Hematopoietic multipotent progenitor cell treated with erythropoietin and hydrocortisone succinate and interleukin-3 and kit ligand, for 6 days (in vitro differentiated cells): ENCODE results near the gene ZC3H7B.
"Not testable (repeated sequence)": the region's sequence is repeated elsewhere in the genome, so short reads cannot be mapped to it uniquely, and the experiment has no call there.

Source experiments
- DNase-seq: peaks from one replicate; pipeline ENCODE4 v3.0.0-alpha.2; 2015

ZC3H7B gene

DNA sequence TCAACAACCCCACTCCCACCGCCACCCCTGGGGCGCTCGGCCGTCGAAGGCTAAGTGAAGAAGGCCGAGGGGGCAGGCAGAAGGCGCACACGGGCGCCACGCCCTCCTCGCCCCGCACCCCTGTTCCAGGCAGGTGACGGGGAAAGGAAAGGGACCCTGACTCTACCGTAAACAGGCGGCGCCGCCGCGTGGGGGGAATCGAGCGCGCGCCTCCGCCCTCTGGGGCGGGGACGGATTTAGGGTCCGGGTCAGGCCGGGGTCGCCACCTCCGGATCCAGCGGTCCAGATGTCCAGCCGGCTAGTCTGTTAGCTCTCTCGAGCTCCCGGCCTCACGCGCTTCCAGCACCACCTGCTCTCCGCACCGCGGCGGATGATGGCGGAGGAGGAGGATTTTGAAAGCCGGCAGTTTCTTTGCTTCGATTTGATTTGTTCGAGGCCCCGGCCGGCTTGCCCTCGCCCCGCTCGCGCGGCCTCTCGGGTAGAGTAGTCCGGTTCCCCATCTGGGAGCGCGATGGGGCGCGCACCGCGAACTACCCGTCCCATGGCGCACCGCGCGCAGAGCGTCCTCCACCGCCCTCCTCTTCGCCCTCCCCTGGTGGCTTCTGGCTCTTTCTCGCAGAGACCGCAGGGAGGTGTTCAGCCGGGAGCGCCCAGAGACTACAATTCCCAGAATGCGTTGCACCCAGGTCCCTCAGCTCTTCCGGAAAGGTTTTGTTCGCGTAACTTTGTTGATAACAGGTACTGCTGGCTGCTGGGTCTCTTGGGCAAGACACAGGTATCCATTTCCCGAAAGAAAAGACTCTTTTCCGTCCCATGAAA lies 15.3 kb upstream of the ZC3H7B start, which contains the start of gene RANGAP1:
Gene RANGAP1 (minus strand): TSS at position 368 of the 819 bp plus-strand sequence. CDS start 5,143 bp downstream, outside the sequence.
- DNase-seq: peak; percentile 99

DNA sequence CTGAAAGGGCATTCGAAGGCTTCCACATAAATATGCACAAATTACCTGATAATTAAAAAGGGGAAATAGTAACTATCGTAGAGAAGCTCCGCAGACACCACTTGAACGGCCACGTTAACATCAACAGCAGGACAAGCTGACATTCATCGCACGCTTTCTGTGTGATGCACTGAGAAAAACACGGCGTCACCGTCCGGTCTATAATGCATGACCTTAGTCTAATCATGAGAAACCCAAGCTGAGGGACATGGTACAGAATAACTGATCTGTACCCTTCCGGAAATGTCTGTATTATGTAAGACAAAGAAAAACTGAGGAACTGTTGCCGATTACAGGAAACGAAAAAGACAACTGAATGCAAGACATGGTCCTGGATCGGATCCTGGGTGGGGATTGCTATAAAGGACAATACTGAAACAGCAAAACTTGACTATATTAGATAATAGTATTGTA lies 14.7 kb upstream of the ZC3H7B start:
- DNase-seq: peak; percentile 84

DNA sequence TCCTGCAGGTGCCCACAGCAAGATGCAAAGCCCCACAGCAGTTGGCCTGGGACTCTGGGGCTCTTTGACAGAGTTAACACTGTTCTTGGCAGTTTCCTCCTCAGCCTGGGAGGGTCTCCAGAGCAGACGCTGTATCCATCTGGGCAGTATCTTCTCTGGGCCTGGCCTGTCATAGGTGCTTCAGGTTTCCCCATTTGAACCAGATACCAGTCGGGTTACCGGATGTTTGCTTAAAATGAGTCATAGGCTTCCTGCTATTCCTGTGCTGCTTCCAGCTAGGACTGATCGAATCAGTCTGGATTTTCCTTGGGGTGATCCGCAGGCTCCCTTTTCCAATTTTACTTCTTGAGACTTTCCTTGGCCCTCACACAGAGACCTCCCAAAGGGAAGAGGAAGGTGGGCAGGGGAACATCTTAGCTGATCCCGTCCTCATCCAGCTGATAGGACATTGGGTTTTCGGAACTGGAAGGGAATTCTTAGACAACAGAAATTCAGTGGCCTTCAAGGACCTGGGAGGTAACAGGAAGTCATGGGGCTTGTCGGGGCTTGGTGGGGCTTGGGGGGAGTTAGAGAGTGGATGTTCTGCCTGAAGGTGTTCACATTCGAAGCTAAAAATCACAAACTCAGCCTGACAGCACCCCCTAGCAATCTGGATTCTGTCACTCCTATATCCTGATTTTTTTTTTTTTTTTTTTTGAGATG lies 12.9 kb upstream of the ZC3H7B start:
- no peak for DNase-seq

DNA sequence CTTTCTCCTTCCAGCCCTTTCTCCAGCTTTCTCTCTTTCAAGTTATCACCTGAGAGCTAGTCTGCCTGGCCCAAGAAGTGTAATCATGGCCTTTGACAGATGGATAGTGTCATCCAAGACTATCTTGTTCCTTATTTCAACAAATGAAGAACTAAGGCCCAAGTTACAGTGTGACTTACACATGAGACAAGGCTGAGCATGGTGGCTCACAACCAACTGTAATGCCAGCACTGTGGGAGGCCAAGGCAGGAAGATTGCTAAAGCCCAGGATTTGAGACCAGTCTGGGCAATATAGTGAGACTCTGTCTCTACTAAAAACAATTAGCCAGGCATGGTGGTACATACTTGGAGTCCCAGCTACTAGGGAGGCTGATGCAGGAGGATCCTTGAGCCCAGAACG lies 11.7 kb upstream of the ZC3H7B start:
- DNase-seq: no peak

DNA sequence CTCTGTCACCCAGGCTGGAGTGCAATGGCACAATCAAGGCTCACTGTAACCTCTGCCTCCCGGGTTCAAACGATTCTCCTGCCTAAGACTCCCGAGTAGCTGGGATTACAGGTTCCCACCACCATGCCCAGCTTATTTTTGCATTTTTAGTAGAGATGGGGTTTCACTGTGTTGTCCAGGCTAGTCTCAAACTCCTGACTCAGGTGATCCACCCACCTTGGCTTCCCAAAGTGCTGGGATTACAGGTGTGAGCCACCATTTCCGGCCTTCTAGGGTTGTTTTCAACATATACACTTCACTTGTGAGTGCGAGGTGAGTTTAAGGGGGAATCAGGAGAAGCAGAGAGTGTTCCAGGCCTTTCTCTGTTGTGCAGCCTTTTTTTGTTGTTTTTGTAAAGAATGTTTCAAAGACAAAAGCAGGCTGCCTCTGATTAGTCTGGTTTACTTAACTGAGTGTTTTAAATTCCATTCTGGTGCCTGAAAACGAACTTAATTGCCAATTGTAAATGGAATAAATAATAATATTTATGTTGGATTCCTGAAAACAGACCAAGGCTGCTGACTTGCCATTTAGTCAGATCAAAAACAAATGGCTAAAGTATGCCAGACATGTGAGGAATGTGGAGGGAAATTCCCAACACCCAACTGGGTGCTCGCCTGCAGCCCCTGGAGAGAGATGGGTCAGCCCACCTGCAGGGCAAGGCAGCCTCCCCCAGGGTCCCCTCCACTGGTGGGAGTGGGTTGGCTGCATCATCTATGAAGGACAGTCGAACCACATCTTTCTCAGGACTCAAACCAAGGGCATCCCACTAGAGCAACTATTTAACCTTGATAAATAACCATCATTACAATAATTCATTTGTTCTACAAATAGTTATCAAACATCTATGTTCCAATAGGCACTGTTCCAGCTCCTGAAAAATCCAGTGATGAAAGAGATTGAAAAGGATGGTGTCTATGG lies 10.8 kb upstream of the ZC3H7B start:
- no peak for DNase-seq

DNA sequence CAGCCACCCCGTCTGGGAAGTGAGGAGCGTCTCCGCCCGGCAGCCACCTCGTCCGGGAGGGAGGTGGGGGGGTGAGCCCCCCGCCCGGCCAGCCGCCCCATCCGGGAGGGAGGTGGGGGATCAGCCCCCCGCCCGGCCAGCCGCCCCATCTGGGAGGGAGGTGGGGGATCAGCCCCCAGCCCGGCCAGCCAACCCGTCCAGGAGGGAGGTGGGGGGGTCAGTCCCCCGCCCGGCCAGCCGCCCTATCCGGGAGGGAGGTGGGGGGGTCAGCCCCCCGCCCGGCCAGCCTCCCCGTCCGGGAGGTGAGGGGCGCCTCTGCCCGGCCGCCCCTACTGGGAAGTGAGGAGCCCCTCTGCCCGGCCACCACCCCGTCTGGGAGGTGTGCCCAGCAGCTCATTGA lies 6.5 kb upstream of the ZC3H7B start:
- DNase-seq: not testable (repeated sequence)

DNA sequence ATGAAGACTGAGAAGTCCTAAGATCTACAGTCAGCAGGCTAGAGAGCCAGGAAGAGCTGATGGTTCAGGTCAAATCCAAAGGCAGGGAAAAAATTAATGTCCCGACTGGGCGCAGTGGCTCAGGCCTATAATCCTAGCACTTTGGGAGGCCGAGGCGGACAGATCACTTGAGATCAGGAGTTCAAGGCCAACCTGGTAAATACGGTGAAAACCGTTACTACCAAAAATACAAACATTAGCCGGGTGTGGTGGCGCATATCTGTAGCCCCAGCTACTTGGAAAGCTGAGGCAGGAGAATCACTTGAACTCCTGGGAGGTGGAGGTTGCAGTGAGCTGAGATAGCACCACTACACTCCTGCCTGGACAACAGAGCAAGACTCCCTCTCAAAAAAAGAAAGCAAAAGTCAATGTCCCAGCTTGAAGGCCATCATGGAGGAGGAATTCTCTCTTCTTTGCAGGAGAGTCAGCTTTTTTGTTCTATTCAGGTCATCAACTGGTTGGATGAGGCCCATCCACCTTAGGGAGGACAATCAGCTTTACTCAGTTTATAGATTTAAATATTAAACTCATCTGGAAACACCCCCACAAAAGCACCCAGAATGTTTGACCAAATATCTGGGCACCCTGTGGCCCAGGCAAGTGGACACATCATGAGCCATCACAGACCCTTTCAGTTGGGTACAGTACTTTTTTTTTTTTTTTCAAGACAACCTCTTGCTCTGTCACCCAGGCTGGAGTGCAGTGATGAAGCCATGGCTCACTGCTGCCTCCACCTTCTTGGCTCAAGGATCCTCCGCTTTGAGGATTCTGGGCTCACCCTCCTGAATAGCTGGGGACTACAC lies 4.3 kb upstream of the ZC3H7B start:
- DNase-seq: no peak

DNA sequence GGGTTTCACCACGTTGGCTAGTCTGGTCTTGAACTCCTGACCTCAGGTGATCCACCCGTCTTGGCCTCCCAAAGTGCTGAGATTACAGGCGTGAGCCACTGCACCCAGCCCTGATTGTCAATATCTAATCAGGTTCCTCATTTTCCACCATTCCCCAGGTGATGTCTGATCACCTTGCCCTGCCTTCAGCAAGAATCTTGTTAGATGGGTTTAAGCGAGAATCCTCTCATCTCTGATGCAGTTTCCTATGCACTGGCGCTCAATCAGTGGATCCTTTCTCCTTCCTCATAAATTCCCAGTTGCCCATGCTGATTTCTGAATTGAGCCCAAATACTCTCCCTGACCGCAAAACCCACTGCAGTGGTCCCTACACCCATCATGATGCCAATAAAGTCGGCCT lies 664 bp upstream of the ZC3H7B start:
- DNase-seq: no peak

DNA sequence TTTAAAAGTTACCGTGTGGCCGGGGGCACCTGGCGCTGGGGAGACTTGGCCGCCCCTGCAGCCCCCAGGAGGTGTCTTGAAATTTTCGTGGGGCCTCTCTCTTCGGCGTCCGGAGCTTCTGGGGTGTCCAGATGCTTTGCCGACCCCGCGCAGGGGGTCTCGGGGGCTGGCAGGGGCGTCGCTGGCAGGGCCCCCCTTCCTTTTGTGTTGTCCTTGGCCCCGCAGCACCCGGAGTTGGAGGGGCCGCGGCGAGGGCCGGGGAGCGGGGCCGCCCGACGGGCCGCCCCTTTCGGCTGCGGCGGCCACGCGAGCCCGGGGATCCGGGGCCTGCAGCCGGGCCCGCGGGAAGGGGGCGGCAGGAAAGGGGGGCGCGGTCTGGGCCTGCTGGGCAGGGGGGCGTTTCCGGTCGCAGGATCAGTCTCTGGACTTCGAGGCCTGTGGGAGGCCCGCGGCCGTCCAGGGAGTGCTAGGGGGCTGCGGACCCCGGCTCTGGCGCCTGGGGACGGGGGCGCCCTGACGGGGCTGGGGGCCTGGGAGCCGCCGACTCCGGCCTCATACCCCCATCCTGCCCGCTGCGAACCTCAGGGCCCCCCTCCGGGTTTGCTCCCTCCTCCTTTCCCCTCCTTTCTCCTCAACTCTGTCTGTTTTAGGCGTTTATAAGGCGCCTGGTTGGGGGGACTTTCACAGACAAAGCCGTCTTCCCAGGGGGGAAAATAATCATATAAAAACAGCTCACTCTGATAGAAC lies 869 bp downstream of the ZC3H7B start:
- no peak for DNase-seq

DNA sequence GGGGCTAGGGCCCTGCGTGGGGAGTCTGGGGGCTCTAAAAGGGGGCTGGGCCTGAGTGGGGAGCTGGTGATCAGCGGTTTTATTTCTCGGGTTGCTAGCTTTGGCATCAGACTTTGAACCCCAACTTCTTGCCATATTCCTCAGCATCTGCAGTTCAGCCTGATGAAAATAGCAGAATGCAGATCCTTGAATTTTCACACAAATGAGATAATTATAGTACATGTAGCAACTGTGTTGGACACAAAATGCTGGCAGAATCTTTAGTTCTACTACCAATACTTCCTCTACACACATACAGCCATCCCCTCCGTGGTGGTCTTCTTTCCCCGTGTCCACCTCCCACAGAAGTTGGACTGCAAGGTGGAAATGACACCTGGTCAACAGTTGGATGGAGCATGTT lies 1.5 kb downstream of the ZC3H7B start:
- DNase-seq: no peak

DNA sequence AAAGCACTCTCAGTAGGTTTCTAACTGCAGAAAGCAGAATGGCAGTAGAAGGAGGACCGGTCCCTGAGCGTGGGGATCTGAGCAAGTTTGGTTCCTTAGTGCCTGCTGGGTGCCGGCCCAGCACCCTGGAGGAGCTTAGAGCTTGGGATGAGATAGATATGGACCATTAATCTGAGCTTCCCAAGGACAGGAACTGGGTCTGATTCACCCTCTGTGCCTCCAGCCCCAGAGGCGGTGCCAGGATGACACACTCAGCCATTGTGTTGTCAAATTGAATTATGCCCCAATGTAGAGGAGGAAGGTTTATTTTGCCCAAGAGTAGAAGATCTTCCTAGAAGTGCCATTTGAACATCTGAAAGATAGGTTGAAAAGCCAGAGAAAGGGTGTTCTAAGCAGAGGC lies 4.3 kb downstream of the ZC3H7B start:
- no peak for DNase-seq

DNA sequence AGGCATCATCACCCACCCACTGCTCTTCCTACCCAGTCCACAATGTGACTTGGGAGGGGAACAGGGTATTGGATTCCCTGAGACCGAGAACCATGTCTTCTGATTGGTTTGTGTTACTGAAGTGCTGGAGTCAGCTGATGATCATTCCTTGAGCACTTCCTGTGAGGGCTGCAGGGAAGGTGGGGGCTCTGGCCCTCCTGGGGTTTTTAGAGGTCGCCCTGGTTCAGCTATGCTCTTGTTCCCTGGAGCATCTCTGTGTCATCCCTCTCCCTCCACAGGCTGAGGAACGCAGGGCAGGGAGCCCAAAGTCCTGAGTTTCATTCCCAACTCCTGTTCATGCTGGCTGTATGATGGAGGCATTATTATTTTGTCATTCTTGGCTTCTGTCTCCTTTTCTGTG lies 6.7 kb downstream of the ZC3H7B start:
- DNase-seq: no peak

DNA sequence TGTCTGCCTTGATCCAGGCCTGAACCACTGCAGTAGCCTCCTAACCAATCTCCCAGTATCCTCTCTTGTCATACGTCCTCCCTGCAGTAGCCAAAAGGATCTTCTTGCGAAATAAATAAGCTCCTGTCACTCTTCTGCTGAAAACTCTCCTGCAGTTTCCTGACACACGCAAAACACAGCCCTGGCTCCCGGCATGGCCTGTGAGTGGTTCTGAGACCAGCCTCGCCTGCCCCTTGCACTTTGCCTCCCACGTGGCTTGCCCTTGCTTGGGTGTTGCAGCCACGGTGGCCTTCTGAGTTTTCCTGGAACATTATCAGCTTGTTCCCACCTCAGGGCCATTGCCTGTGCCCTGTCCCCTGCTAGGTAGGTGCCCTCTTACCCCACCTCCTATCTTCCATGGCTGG lies 7.2 kb downstream of the ZC3H7B start:
- no peak for DNase-seq

DNA sequence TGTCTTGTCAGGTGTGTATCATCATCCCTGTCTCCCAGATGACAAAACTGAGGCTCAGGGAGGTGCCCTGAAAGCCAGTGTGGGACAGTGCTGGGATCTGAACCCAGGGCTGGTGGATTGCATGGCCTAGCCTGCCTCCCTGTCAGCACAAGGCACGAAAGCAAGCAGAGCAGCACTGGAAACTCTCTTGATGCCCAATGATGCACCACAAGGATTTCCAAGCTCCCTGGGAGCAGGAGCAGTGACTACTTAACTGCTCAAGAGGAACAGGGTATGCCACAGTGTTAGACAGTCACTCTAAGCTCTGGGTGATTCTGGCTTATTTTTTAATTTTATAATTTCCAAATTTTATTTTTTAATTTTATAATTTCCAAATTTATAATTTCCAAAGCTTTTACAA lies 9.0 kb downstream of the ZC3H7B start:
- no peak for DNase-seq

DNA sequence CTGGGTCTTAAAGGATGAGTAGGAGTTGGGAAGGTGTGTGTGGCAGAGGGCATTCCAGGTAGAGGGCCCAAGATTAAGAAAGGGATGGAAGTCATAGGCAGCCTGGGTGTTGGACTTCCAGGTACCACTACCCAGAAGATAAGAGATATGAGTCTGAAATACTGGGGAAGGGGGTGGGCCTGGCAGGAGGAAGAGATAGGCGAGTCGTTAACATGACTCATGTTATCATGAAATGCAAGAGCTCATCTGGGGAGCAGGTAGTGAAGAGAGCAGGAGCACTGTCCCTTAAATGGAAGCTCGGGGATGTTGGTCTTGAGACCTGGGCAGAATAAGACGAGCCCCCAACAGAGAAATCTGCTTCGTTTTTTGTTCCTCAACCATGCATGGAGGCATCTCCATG lies 10.2 kb downstream of the ZC3H7B start:
- peak; percentile 56 for DNase-seq

DNA sequence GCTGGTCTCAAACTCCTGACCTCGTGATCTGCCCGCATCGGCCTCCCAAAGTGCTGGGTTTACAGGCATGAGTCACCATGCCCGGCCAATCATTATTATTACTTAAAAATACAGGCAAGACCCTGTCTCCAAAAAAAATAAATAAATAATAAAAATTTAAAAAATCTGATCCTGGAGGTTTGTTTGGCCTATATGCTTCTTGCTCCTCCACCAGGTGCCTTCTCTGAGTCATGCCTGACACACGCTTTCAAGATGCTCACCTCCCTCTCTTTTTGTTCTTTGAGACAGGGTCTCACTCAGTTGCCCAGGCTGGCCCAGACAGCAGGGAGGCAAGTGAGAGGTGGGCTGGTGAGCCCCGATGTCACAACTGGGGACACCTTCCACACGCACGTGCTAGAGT lies 13.5 kb downstream of the ZC3H7B start:
- DNase-seq: no peak

DNA sequence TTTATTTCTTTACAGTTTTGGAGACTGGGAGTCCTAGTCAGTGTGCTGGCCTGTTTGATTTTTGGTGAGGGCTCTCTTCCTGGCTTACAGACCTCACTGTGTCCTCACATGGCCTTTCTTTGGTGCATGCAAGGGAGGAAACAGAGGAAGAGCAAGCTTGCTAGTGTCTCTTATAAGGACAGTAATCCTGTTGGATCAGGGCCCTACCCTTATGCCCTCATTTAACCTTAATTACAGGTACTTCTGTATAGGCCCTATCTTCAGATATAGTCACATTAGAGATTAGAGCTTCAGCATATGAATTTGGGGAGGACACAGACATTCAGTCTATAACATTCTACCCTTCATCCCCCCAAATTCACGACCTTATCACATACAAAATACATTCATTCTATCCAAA lies 14.3 kb downstream of the ZC3H7B start:
- DNase-seq: no peak

DNA sequence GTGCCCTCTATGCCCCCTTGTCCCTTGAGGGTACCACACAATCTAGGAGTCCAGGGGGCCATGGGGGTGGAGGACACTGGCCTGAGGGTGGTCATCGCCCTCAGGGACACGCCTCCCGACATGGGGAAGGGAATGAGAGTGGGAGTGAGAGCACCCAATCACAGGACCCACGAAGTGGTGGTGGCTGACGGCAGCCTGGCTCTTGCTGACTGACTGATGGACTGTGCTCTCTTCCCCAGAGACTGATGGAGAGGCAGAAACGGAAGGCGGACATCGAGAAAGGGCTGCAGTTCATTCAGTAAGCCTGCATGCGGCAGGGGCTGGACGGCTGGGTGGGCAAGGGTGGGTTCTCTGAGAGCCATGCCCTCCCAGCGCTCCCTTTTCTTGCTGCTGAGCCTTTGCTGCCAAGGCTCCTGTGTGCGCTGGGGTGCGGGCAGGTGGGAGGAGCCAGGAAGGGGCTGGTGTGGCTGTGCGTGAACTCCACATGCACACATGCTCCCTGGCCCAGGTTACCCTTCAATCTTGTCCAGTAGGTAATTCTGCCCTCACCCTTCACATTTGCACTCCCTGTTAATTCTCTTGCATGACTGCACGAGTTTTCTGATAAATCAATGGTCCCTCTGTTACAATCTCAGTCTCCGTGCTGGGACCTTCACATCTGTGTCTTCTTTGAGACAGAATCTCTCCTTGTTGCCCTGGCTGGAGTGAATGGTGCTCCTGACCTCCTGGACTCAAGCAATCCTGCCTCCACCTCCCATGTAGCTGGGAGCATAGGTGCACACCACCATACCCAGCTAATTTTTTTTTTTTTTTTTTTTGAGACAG lies 19.3 kb downstream of the ZC3H7B start:
- DNase-seq: no peak

DNA sequence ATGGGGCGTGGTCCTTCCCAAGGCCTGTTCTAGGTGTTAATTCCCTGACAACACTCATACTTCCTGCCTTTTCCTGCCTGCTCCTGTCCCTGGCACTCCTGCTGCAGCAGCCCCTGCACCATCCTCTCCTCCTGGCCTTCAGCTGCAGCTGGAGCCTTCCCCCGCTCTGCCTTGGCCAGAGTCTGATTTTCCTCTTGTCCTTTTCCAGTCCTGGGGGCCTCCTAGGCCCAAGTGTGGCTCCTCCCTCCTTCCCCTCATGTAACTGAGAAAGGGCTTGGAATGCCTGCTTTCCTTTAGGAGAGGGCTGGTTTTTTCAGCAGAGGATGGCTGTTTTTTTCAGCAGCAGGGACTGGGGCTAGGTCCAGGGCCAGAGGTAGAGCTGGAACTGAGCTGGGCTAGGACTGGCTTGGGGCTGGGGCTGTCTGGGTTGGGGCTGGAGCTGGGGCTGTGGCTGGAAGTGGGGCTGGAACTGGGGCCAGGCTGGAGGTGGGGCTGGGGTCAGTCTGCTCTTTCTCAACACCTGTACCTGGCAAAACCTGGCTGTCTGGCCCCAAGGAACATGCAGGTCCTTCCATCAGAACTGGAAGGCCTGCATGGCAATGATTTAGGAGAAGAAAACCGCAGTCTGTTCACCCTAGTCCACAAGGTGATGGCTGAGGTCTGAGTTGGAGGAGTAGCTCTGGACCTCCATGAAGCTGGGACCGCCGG lies 23.6 kb downstream of the ZC3H7B start:
- no peak for DNase-seq

DNA sequence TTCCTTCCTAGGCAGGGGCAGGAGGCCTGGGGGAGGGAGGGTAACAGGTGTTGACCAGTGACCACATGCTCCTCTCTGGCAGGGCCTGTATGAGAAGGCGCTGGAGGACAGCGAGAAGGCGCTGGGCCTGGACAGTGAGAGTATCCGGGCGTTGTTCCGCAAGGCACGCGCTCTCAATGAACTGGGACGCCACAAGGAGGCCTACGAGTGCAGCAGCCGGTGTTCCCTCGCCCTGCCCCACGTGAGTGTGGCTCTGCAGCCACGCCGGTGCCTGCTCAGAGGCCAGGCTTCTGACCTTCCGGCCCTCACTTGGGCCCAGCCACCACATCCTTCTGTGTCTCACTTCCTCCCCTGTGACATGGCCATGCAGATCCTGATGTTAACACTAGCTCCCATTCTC lies 25.8 kb downstream of the ZC3H7B start:
- no peak for DNase-seq
